Omental fat pad (tissue), 4 donors: ENCODE measurements around the gene PHAF1. TPM values are rescaled to one million over a fixed set of nuclear protein-coding genes. Genes with fewer than 3 reads are reported as not detected.

Source experiments
- ATAC-seq: fragments of 150-250 bp; one replicate; pipeline ENCODE4 v1.9.1; 2016; ENCODE audit warnings: mild to moderate bottlenecking, moderate library complexity; ENCODE audit not compliant: low FRiP score
- DNase-seq: peaks from one replicate; pipeline ENCODE4 v3.0.0-alpha.2; 2019; ENCODE audit warnings: low spot score
- CTCF ChIP-seq, 3 donors: fragments of 450-650 bp; IDR thresholded peaks; one replicate each; pipeline ENCODE4 v1.5.1; 2016 to 2017; ENCODE audit warnings: antibody characterized with exemption in 3 of 3, mild to moderate bottlenecking in 3 of 3, moderate library complexity in 2 of 3
- total RNA-seq, 4 donors: library from RNA; depleted of rRNA; stranded (reverse); fragments of >200 nt; gene quantifications; one replicate each; pipeline ENCODE4 v1.1.0, GENCODE V29; 2016

PHAF1 gene
- total RNA-seq, 4 donors from 2014 or later, result 12.1 to 28.8 (median 16.4) TPM

- no peak for TF ChIP-seq CTCF (IDR thresholded peaks at IDR 0.05)
- peak; percentile 37 for ATAC-seq
- DNase-seq, result no peak
These were observed 54.9 kb downstream of the PHAF1 start, which contains the start of gene HSF4 for GRCh38 chr16:67164599-67165061. HSF4 (plus strand) TSS chr16:67164745; CDS start chr16:67164812, 67 bp downstream.

GRCh38 chr16:67165121-67166078, 55.7 kb downstream of the PHAF1 start:
- ATAC-seq, result no peak
- TF ChIP-seq CTCF (IDR thresholded peaks at IDR 0.05), result no peak

GRCh38 chr16:67166110-67166547, 56.4 kb downstream of the PHAF1 start:
- TF ChIP-seq CTCF (IDR thresholded peaks at IDR 0.05), result no peak
- ATAC-seq, result no peak
- no peak for DNase-seq

More at GRCh38 chr16:67165121-67166078, 55.7 kb downstream of the PHAF1 start:
- no peak for DNase-seq

GRCh38 chr16:67166598-67167168, 56.9 kb downstream of the PHAF1 start:
- no peak for DNase-seq
- no peak for ATAC-seq
- no peak for TF ChIP-seq CTCF (IDR thresholded peaks at IDR 0.05)

GRCh38 chr16:67167588-67167987, 57.8 kb downstream of the PHAF1 start:
- TF ChIP-seq CTCF (IDR thresholded peaks at IDR 0.05), result no peak
- no peak for ATAC-seq
- no peak for DNase-seq

GRCh38 chr16:67169011-67169451, 59.3 kb downstream of the PHAF1 start:
- ATAC-seq, result no peak
- DNase-seq, result no peak
- TF ChIP-seq CTCF (IDR thresholded peaks at IDR 0.05), result no peak
